PFSK-1 (cell line): ENCODE data around the gene CNOT4.

ENCODE experiments used
- POLR2AphosphoS5 ChIP-seq: IDR thresholded peaks from 2 replicates; pipeline ENCODE4 v1.6.1; 2012; ENCODE audit warnings: low read depth, mild to moderate bottlenecking, control low read depth, low read length, moderate library complexity
- TAF1 ChIP-seq: IDR thresholded peaks from 2 replicates; pipeline ENCODE4 v1.6.1; 2012; ENCODE audit warnings: low read length, control low read depth, borderline replicate concordance; ENCODE audit not compliant: insufficient read depth

DNA sequence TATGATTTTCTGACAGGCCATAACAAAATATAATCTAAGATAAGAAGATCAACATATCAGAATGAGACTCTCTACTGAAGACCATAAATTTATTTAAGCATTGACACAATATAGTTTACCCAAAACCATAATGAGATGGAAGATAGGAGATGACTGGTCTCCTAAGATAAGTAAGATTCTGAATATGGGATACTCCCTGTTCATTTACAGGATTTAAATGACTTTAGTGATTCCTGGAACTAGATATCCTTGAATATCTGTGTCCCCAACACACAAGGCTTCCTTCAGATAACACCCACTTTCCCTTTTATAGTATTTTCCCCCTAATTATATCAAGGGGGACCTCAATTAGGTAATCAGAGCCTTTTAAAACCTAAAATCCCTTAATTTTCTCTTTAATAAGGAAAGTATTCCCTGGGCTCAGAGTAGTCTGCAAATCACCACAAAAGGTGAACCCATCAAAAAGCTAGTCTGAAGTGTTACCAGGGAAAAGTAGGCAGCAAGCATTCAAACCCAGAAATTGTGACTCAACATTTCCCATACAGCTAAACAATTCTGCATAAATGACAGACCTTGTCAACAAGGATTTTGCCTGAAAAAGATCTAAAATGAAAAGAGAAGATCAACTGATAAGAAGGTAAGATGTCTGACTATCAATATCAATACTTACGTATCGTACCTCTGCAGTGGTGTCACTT, 99.9 kb downstream of the CNOT4 start:
- TF ChIP-seq POLR2AphosphoS5: no peak
- TF ChIP-seq TAF1: no peak
